Globus pallidus (tissue), 1 donor: ENCODE data around the gene DDT.
"Not testable (repeated sequence)": the region's sequence is repeated elsewhere in the genome, so short reads cannot be mapped to it uniquely, and the experiment has no call there.

ENCODE experiments used
- DNase-seq: peaks from one replicate; pipeline ENCODE4 v3.0.0-alpha.2; 2015; ENCODE audit warnings: low spot score

The DDT gene

DNA sequence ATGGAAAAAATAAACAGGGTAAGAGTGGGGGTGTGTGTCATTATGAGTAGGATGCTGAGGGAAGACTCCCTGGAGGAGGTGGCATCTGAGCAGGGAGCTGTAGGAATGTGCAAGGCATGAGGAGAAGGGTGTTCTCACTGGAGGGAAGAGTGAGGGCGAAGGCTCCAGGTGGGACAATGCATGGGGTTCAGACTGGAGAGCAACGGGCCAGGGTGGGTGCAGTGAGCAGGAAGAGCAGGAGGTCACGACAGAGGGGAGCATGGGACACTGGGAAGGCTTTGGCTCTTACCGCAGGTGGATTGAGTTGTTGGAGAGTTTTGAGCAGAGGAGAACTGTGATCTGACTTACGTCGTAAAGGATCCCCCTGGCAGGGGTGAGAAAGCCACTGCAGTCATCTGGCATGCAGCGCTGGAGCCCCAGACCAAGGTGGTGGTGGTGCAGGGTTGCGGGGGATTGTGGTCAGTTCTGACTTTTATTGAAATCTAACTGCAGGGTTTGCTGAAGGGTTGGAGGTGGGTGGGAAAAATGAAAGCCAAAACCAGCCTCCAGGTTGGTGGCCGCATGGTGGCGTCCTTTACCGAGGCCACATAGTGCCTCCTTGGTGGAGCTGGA is 21.3 kb downstream of the DDT start:
- DNase-seq = not testable (repeated sequence)

DNA sequence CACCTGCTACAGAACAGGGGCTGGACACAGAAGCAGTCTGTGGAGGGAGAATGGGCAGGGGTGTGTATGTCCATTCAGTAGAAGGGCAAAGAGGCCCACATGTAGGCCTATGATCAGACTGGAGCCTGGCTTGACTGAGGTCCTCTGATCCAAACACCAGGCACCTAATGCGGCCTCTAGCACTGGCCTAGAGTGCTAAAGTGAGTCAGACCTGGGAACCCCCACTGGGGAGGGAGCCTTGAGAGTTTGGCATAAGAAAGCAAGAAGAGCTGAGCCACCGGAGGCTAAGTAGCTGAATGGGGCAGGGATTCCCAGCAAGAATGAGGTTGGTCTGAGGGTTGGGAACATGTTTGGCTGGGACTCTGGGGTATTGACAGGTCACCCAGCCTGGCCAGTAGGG is 22.9 kb downstream of the DDT start:
- not testable (repeated sequence) for DNase-seq

DNA sequence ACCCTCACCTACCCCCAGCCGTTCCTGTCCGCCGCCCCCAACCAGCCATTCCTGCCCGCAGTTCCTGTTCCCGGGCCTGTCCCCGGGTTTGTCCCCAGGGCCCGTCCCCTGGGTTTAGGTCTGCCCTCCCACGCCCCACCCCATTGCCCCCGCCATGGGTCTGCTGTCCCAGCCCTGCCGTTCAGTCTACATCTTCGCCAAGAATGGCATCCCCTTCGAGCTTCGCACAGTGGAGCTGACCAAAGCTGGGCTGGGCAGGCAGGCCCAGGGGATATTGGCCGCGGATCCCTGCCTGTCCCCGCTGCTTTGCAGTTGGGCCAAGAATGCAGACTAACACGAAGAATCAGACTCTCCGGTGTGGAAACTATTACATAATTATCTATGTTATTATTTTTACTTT is 24.5 kb downstream of the DDT start:
- DNase-seq = not testable (repeated sequence)

DNA sequence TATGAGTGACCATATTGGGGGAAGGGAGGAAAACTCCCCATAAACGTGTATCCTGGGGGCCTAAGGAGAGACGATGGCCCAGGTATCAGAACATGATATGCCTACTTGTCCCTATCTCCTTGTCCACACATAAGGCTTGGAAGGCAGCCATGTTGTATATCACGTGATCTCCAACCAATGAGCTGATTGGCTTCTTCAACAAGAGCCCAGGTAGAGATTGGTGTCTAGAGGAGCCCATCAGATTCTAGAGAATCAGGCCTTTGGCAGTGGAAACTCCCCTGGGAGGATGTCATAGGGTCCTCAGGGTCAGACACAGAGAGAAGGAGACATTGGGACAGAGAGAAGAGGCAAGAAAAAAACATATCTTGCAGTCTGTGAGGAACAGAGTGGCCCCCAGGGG is 26.9 kb downstream of the DDT start:
- DNase-seq = not testable (repeated sequence)

DNA sequence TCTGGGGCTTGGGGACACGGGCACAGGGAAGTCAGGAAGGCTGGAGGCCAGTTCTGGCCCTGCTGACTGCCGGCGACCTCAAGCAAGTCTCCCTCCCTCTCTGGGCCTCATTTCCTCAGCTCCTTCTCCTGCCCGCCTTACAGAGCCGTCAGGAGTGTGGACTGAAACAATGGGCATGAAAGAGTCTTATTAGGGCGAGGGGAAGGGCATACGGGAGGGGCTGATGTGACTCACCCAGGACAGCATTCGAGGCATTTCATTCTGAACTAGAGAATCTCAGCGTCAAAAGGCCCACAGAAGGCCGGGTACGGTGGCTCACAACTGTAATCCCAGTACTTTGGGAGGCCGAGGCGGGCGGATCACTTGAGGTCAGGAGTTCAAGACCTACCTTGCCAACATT is 34.1 kb downstream of the DDT start:
- not testable (repeated sequence) for DNase-seq

DNA sequence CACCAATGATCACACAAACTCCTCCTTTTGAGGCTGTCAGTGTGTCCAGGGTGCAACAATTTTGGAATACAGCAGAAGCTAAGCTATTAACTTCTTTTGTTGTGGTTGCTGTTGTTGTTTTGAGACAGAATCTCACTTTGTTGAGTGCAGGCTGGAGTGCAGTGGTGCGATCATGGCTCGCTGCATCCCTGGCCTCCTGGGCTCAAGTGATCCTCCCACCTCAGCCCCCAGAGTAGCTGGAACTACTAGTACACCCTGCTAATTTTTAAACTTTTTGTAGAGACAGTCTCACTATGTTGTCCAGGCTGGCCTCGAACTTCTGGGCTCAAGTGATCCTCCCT is 35.3 kb downstream of the DDT start:
- no peak for DNase-seq

DNA sequence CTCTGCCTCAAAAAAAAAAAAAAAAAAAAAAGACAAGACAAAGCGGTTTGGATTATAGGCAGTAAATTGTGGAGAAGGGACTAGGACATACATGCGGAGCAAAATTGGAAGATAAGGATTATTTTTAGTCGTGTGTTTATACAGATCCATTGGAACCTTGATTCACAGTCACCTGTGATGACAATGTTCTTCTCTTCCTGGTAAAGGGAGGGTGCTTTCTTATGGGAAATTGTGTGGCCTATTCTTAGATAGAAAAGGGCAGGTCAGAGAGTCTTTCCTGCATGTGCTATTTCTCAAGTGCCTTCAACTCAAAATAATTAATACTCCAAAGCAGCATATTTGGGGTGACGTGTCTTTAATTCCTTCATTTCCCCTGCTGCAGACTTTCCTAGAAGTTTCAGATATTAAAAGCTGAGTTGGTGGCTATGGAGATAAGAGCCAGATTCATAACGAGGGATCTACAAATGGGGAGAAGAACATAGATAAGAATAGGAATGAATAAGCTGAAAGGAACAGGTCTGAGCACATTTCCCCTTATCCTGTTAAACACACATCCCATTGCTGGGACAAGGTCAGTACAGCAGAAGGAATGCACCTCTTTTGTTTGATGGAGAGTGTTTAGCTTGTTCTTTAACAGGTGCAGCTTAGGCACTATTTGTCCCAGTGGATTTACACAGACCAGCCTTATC is 35.8 kb downstream of the DDT start:
- no peak for DNase-seq

DNA sequence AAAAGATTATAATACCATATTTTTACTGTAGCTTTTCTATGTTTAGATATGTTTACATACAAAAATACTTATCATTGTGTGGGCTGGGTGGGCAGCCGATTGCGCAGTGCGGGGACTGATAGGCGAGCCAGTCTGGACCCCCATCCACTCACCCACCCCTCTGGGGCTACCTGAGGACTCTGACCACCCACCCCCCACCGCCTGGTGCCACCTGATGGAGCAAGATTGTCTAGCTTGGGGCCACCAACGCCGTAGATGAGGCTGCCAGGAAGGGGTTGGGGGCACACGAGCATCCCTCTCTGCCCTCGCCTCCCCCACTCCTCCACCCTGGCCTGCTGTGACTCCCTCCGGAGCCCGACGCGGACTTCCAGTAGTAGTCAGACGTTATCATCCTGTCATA is 47.7 kb downstream of the DDT start:
- DNase-seq = no peak

DNA sequence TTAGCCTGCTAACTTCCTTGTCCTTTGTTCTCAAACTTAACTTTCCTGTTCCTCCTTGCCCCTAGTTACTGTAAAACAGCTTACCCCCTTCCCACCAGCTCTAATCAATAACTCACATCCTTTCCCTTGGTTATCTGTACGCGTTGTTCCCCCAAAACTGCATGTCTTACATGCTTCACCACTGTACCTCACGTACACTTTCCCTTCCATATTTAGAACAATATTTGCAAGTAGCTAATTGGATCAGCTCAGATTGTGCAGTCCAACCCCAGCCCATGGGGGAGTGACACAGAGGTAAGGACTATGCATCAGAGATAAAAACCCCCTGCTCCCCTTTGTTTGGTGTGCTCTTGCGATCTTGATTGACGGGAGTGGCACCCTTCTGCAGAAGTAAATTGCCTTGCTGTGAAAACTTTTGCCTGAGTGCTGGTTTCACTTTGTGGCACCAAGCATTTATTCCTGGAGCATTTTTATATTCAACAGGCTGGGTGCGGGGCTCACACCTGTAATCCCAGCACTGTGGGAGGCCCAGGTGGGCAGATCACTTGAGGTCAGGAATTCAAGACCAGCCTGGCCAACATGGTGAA is 49.1 kb downstream of the DDT start:
- no peak for DNase-seq

DNA sequence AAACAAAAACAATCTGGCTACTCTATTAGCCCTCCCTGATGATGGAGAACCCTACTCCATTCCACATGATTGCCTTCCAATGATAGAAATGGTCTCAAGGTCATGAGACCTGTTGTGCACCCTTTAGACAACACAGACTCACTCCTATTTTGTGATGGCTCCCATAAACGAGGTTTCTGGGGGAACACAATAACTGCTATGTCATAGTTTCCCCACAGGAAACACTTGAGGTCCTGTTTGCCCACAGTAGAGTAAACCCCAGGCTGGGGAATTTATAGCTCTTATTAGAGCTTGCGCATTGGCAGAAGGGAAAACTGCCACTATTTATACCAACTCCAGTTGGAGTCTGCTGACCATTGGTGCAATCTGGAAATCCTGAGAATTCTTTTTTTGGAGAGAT is 51.3 kb downstream of the DDT start:
- DNase-seq = no peak

DNA sequence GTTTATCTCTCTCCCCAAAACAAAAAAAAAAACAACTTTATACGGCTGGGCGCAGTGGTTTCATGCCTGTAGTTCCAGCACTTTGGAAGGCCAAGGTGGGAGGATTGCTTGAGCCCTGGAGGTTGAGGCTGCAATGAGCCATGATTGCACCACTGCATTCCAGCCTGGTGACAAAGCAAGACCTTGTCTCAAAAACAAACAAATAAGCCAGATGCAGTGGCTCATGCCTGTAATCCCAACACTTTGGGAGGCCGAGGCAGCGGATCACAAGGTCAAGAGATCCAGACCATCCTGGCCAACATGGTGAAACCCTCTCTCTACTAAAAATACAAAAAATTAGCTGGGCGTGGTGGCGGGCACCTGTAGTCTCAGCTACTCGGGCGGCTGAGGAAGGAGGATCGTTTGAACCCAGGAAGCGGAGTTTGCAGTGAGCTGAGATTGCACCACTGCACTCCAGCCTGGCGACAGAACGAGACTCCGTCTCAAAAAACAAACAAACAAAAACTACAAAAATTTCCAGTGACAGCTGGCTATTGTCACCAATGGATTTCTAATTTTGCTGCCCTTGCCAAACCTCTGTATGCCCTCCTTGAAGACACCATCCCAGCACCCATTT is 52.5 kb downstream of the DDT start:
- DNase-seq = not testable (repeated sequence)
